Measurements from ENCODE around the gene ZNRF3.
"Not testable (repeated sequence)": the region's sequence is repeated elsewhere in the genome, so short reads cannot be mapped to it uniquely, and the experiment has no call there.

ZNRF3 gene

GRCh38 chr22:28943501-28943879 lies 60.1 kb downstream of the ZNRF3 start:
- no peak for ATAC-seq
- H3K36me3 Mint-ChIP-seq = peaks cover 9% of the 10 kb centered on the region
- H3K27ac Mint-ChIP-seq = no peak overlapping the region
- no peak overlapping the region for H3K4me3 Mint-ChIP-seq
- H3K4me1 Mint-ChIP-seq = no peaks in the 10 kb centered on the region
- H3K27me3 Mint-ChIP-seq = no peaks in the 10 kb centered on the region
- peaks cover 9% of the 10 kb centered on the region for H3K9me3 Mint-ChIP-seq

- no peak overlapping the region for H3K27ac Mint-ChIP-seq
- peaks cover 9% of the 10 kb centered on the region for H3K9me3 Mint-ChIP-seq
- peaks cover 8% of the 10 kb centered on the region for H3K4me1 Mint-ChIP-seq
- peaks cover 7% of the 10 kb centered on the region for H3K27me3 Mint-ChIP-seq
- no peak overlapping the region for H3K4me3 Mint-ChIP-seq
- H3K36me3 Mint-ChIP-seq = peaks cover 9% of the 10 kb centered on the region
- no peak for ATAC-seq
These were observed 63.8 kb downstream of the ZNRF3 start for GRCh38 chr22:28947125-28947524.

GRCh38 chr22:28948424-28948823 lies 65.1 kb downstream of the ZNRF3 start:
- Mint-ChIP-seq H3K27me3 (peaks cover 19% of the 10 kb centered on the region), H3K4me3 (no peak overlapping the region), H3K36me3 (peaks cover 9% of the 10 kb centered on the region), H3K27ac (no peak overlapping the region), H3K4me1 (peaks cover 8% of the 10 kb centered on the region), H3K9me3 (peaks cover 9% of the 10 kb centered on the region)
- ATAC-seq = no peak

GRCh38 chr22:28948860-28949551 lies 65.6 kb downstream of the ZNRF3 start:
- ATAC-seq, H3K36me3 Mint-ChIP-seq, H3K4me3 Mint-ChIP-seq, H3K4me1 Mint-ChIP-seq, H3K27ac Mint-ChIP-seq, H3K9me3 Mint-ChIP-seq: not testable (repeated sequence)
- peaks cover 19% of the 10 kb centered on the region for H3K27me3 Mint-ChIP-seq

- Mint-ChIP-seq H3K4me1 (peaks cover 8% of the 10 kb centered on the region), H3K4me3 (no peak overlapping the region), H3K9me3 (peaks cover 9% of the 10 kb centered on the region), H3K27ac (no peak overlapping the region), H3K36me3 (peaks cover 9% of the 10 kb centered on the region), H3K27me3 (peaks cover 19% of the 10 kb centered on the region)
- no peak for ATAC-seq
These were observed 66.4 kb downstream of the ZNRF3 start for GRCh38 chr22:28949788-28950187.

- Mint-ChIP-seq H3K4me3 (no peak overlapping the region), H3K27me3 (peaks cover 19% of the 10 kb centered on the region), H3K4me1 (peaks cover 13% of the 10 kb centered on the region), H3K9me3 (peaks cover 9% of the 10 kb centered on the region), H3K27ac (no peak overlapping the region), H3K36me3 (peaks cover 9% of the 10 kb centered on the region)
- ATAC-seq = no peak
These were observed 67.4 kb downstream of the ZNRF3 start for GRCh38 chr22:28950617-28951411.

GRCh38 chr22:28951530-28951929 lies 68.2 kb downstream of the ZNRF3 start:
- H3K9me3 Mint-ChIP-seq = peaks cover 7% of the 10 kb centered on the region
- H3K4me1 Mint-ChIP-seq = peaks cover 18% of the 10 kb centered on the region
- H3K36me3 Mint-ChIP-seq = peaks cover 4% of the 10 kb centered on the region
- H3K4me3 Mint-ChIP-seq = no peak overlapping the region
- H3K27ac Mint-ChIP-seq = no peak overlapping the region
- peaks cover 19% of the 10 kb centered on the region for H3K27me3 Mint-ChIP-seq
- no peak for ATAC-seq

GRCh38 chr22:28951969-28952521 lies 68.7 kb downstream of the ZNRF3 start:
- peaks cover 19% of the 10 kb centered on the region for H3K27me3 Mint-ChIP-seq
- no peaks in the 10 kb centered on the region for H3K36me3 Mint-ChIP-seq
- no peak overlapping the region for H3K27ac Mint-ChIP-seq
- no peak overlapping the region for H3K4me3 Mint-ChIP-seq
- H3K9me3 Mint-ChIP-seq = peaks cover 3% of the 10 kb centered on the region
- ATAC-seq = no peak
- H3K4me1 Mint-ChIP-seq = peaks cover 18% of the 10 kb centered on the region

- peaks cover 26% of the 10 kb centered on the region for H3K27me3 Mint-ChIP-seq
- H3K9me3 Mint-ChIP-seq = no peaks in the 10 kb centered on the region
- no peak overlapping the region for H3K27ac Mint-ChIP-seq
- no peak for ATAC-seq
- H3K36me3 Mint-ChIP-seq = no peaks in the 10 kb centered on the region
- H3K4me3 Mint-ChIP-seq = no peak overlapping the region
- peaks cover 18% of the 10 kb centered on the region for H3K4me1 Mint-ChIP-seq
These were observed 69.5 kb downstream of the ZNRF3 start for GRCh38 chr22:28952857-28953256.

GRCh38 chr22:28953403-28953802 lies 70.0 kb downstream of the ZNRF3 start:
- no peak overlapping the region for H3K4me3 Mint-ChIP-seq
- H3K27me3 Mint-ChIP-seq = peaks cover 31% of the 10 kb centered on the region
- H3K36me3 Mint-ChIP-seq = no peaks in the 10 kb centered on the region
- no peak for ATAC-seq
- peaks cover 18% of the 10 kb centered on the region for H3K4me1 Mint-ChIP-seq
- H3K9me3 Mint-ChIP-seq = no peaks in the 10 kb centered on the region
- no peak overlapping the region for H3K27ac Mint-ChIP-seq

- Mint-ChIP-seq H3K4me3 (no peak overlapping the region), H3K36me3 (no peaks in the 10 kb centered on the region), H3K27ac (no peak overlapping the region), H3K4me1 (peaks cover 18% of the 10 kb centered on the region), H3K27me3 (peaks cover 34% of the 10 kb centered on the region), H3K9me3 (no peaks in the 10 kb centered on the region)
- no peak for ATAC-seq
These were observed 70.9 kb downstream of the ZNRF3 start for GRCh38 chr22:28953976-28954880.

- Mint-ChIP-seq H3K27me3 (peaks cover 41% of the 10 kb centered on the region), H3K9me3 (no peaks in the 10 kb centered on the region), H3K4me1 (peaks cover 10% of the 10 kb centered on the region), H3K36me3 (no peaks in the 10 kb centered on the region), H3K4me3 (no peak overlapping the region), H3K27ac (no peak overlapping the region)
- ATAC-seq = peak; percentile 84
These were observed 72.4 kb downstream of the ZNRF3 start for GRCh38 chr22:28955817-28956216.

- H3K4me3 Mint-ChIP-seq = no peak overlapping the region
- ATAC-seq = no peak
- no peaks in the 10 kb centered on the region for H3K36me3 Mint-ChIP-seq
- H3K27ac Mint-ChIP-seq = no peak overlapping the region
- no peaks in the 10 kb centered on the region for H3K9me3 Mint-ChIP-seq
- H3K4me1 Mint-ChIP-seq = peaks cover 10% of the 10 kb centered on the region
- peaks cover 40% of the 10 kb centered on the region for H3K27me3 Mint-ChIP-seq
These were observed 73.1 kb downstream of the ZNRF3 start for GRCh38 chr22:28956506-28956905.

- peaks cover 34% of the 10 kb centered on the region for H3K27me3 Mint-ChIP-seq
- no peaks in the 10 kb centered on the region for H3K36me3 Mint-ChIP-seq
- no peaks in the 10 kb centered on the region for H3K9me3 Mint-ChIP-seq
- H3K27ac Mint-ChIP-seq = no peak overlapping the region
- no peak for ATAC-seq
- H3K4me3 Mint-ChIP-seq = no peak overlapping the region
- peaks cover 10% of the 10 kb centered on the region for H3K4me1 Mint-ChIP-seq
These were observed 75.2 kb downstream of the ZNRF3 start for GRCh38 chr22:28958611-28959010.

- Mint-ChIP-seq H3K36me3 (no peaks in the 10 kb centered on the region), H3K4me3 (no peak overlapping the region), H3K27me3 (peaks cover 40% of the 10 kb centered on the region), H3K27ac (no peak overlapping the region), H3K4me1 (no peaks in the 10 kb centered on the region), H3K9me3 (no peaks in the 10 kb centered on the region)
- no peak for ATAC-seq
These were observed 78.7 kb downstream of the ZNRF3 start for GRCh38 chr22:28962042-28962554.

Data from stimulated activated memory B cell treated with anti-CD40 and anti-IgM and Interleukin-4, amounts not matched to agents 10 μg/mL and 1 μg/mL and 100 μg/mL, for 72 hours (primary cell).